GM18508 (cell line): Measurements from ENCODE around the gene PGLYRP2.
"Not testable (repeated sequence)": the region's sequence is repeated elsewhere in the genome, so short reads cannot be mapped to it uniquely, and the experiment has no call there.

ENCODE experiments used
- ATAC-seq: cut with Tn5 transposase; IDR thresholded peaks from one replicate; pipeline ENCODE4 v1.9.1; 2021; ENCODE audit warnings: moderate number of reproducible peaks; ENCODE audit not compliant: insufficient read depth, unreplicated experiment

The PGLYRP2 gene

GRCh38 chr19:15479391-15480345 lies at the start of gene PGLYRP2:
Gene PGLYRP2, minus strand, starts transcription at chr19:15479501. Its CDS starts 130 bp downstream, at chr19:15479371.
- ATAC-seq, result no peak

GRCh38 chr19:15527705-15528104 lies 48.4 kb upstream of the PGLYRP2 start:
- ATAC-seq, result no peak

GRCh38 chr19:15526408-15526807 lies 47.1 kb upstream of the PGLYRP2 start:
- ATAC-seq, result no peak

GRCh38 chr19:15525291-15525690 lies 46.0 kb upstream of the PGLYRP2 start:
- ATAC-seq, result no peak

GRCh38 chr19:15524781-15525180 lies 45.5 kb upstream of the PGLYRP2 start:
- no peak for ATAC-seq

GRCh38 chr19:15519433-15519976 lies 40.2 kb upstream of the PGLYRP2 start:
- no peak for ATAC-seq

GRCh38 chr19:15517778-15518177 lies 38.5 kb upstream of the PGLYRP2 start:
- no peak for ATAC-seq

- no peak for ATAC-seq
Observed at GRCh38 chr19:15516363-15516762, 37.1 kb upstream of the PGLYRP2 start.

- not testable (repeated sequence) for ATAC-seq
Observed at GRCh38 chr19:15515227-15515625, 35.9 kb upstream of the PGLYRP2 start.

GRCh38 chr19:15511671-15512424 lies 32.5 kb upstream of the PGLYRP2 start:
- ATAC-seq, result no peak

GRCh38 chr19:15508035-15508710 lies 28.9 kb upstream of the PGLYRP2 start, which contains the start of gene CYP4F22:
Gene CYP4F22, plus strand, starts transcription at chr19:15508525. Its CDS starts 16,812 bp downstream, at chr19:15525337.
- ATAC-seq, result no peak

GRCh38 chr19:15507068-15508034 lies 28.1 kb upstream of the PGLYRP2 start:
- ATAC-seq, result no peak

GRCh38 chr19:15506074-15506571 lies 26.8 kb upstream of the PGLYRP2 start:
- ATAC-seq, result no peak

GRCh38 chr19:15502264-15502663 lies 23.0 kb upstream of the PGLYRP2 start:
- ATAC-seq, result no peak

GRCh38 chr19:15501596-15501995 lies 22.3 kb upstream of the PGLYRP2 start:
- ATAC-seq, result no peak

- ATAC-seq, result no peak
Observed at GRCh38 chr19:15498910-15499309, 19.6 kb upstream of the PGLYRP2 start.

- ATAC-seq, result no peak
Observed at GRCh38 chr19:15498156-15498858, 19.0 kb upstream of the PGLYRP2 start.

GRCh38 chr19:15495151-15495550 lies 15.8 kb upstream of the PGLYRP2 start:
- ATAC-seq, result no peak
